H9 (cell line): ENCODE measurements around the gene INVS. TPM values are rescaled to one million over a fixed set of nuclear protein-coding genes. Genes with fewer than 3 reads are reported as not detected.

Source experiments
- DNase-seq: peaks from one replicate; pipeline ENCODE4 v3.0.0-alpha.2; 2017
- H2AFZ ChIP-seq: one replicate; pipeline ENCODE4 v1.6.1; 2013; ENCODE audit warnings: mild to moderate bottlenecking, low read length, control low read depth, moderate library complexity
- H2AK5ac ChIP-seq: 2 replicates; pipeline ENCODE4 v1.6.1; 2013; ENCODE audit warnings: low read length, control low read depth, mixed read lengths; ENCODE audit not compliant: insufficient read length
- H2BK120ac ChIP-seq: one replicate; pipeline ENCODE4 v1.6.1; 2013; ENCODE audit warnings: low read depth, mild to moderate bottlenecking, low read length, control low read depth, inconsistent platforms; ENCODE audit not compliant: poor library complexity, severe bottlenecking
- H2BK12ac ChIP-seq: 2 replicates; pipeline ENCODE4 v1.6.1; 2013; ENCODE audit warnings: low read length, control low read depth, mixed read lengths, low read depth; ENCODE audit not compliant: insufficient read length
- H2BK15ac ChIP-seq: 2 replicates; pipeline ENCODE4 v1.6.1; 2013; ENCODE audit warnings: low read depth, low read length, control low read depth
- H2BK20ac ChIP-seq: one replicate; pipeline ENCODE4 v1.6.1; 2013; ENCODE audit warnings: low read depth, mild to moderate bottlenecking, low read length, control low read depth, inconsistent platforms; ENCODE audit not compliant: poor library complexity, severe bottlenecking
- H2BK5ac ChIP-seq: 2 replicates; pipeline ENCODE4 v1.6.1; 2013; ENCODE audit warnings: low read length, control low read depth, mixed read lengths; ENCODE audit not compliant: insufficient read length
- H3K14ac ChIP-seq: 2 replicates; pipeline ENCODE4 v1.6.1; 2013; ENCODE audit warnings: low read length, control low read depth; ENCODE audit not compliant: insufficient read depth
- H3K18ac ChIP-seq: 2 replicates; pipeline ENCODE4 v1.6.1; 2013; ENCODE audit warnings: low read depth, mild to moderate bottlenecking, mixed read lengths, low read length, control low read depth; ENCODE audit not compliant: insufficient read length
- H3K23ac ChIP-seq: 2 replicates; pipeline ENCODE4 v1.6.1; 2013; ENCODE audit warnings: low read length, control low read depth, mixed read lengths, low read depth; ENCODE audit not compliant: insufficient read length
- H3K23me2 ChIP-seq: 2 replicates; pipeline ENCODE4 v1.6.1; 2013; ENCODE audit warnings: low read depth, mild to moderate bottlenecking, mixed read lengths, low read length, control low read depth; ENCODE audit not compliant: insufficient read length, poor library complexity, severe bottlenecking
- H3K27ac ChIP-seq: 2 replicates; pipeline ENCODE4 v1.5.1; 2013; ENCODE audit warnings: low read length, control low read depth, mixed read lengths, low read depth; ENCODE audit not compliant: insufficient read length
- H3K27me3 ChIP-seq: 2 replicates; pipeline ENCODE4 v1.6.1; 2013; ENCODE audit warnings: low read length, control low read depth, inconsistent platforms; ENCODE audit not compliant: insufficient read depth
- H3K4ac ChIP-seq: 2 replicates; pipeline ENCODE4 v1.6.1; 2013; ENCODE audit warnings: low read depth, mild to moderate bottlenecking, control low read depth, inconsistent platforms, low read length, moderate library complexity
- H3K4me1 ChIP-seq: 2 replicates; pipeline ENCODE4 v1.6.1; 2013; ENCODE audit warnings: low read length, control low read depth, inconsistent platforms; ENCODE audit not compliant: insufficient read depth
- H3K4me2 ChIP-seq: 2 replicates; pipeline ENCODE4 v1.6.1; 2013; ENCODE audit warnings: low read length, control low read depth, mixed read lengths; ENCODE audit not compliant: insufficient read length, insufficient read depth
- H3K56ac ChIP-seq: 2 replicates; pipeline ENCODE4 v1.6.1; 2013; ENCODE audit warnings: low read depth, mild to moderate bottlenecking, mixed read lengths, low read length, control low read depth; ENCODE audit not compliant: insufficient read length
- H3K79me1 ChIP-seq: 2 replicates; pipeline ENCODE4 v1.6.1; 2013; ENCODE audit warnings: low read depth, mild to moderate bottlenecking, moderate library complexity, low read length, control low read depth, inconsistent platforms; ENCODE audit not compliant: insufficient read depth, poor library complexity, severe bottlenecking
- H3K79me2 ChIP-seq: 2 replicates; pipeline ENCODE4 v1.6.1; 2013; ENCODE audit warnings: low read length, control low read depth, inconsistent platforms; ENCODE audit not compliant: insufficient read depth
- H3K9ac ChIP-seq: 2 replicates; pipeline ENCODE4 v1.6.1; 2013; ENCODE audit warnings: low read length, control low read depth, mixed read lengths; ENCODE audit not compliant: insufficient read length; ENCODE audit errors: extremely low read depth
- H3K9me3 ChIP-seq: one replicate; pipeline ENCODE4 v1.6.1; 2013; ENCODE audit warnings: low read depth, low read length, inconsistent platforms; ENCODE audit not compliant: control insufficient read depth
- H3T11ph ChIP-seq: one replicate; pipeline ENCODE4 v1.6.1; 2013; ENCODE audit warnings: mild to moderate bottlenecking, low read length, control low read depth, inconsistent platforms
- H4K20me1 ChIP-seq: one replicate; pipeline ENCODE4 v1.6.1; 2013; ENCODE audit not compliant: control insufficient read depth, insufficient read length, insufficient read depth
- H4K5ac ChIP-seq: 2 replicates; pipeline ENCODE4 v1.6.1; 2013; ENCODE audit warnings: low read depth, mild to moderate bottlenecking, mixed read lengths, low read length, control low read depth; ENCODE audit not compliant: insufficient read length
- H4K8ac ChIP-seq: replicated peaks from 2 replicates; pipeline ENCODE4 v1.6.1; 2013; ENCODE audit warnings: low read length, control low read depth, mixed read lengths, low read depth; ENCODE audit not compliant: insufficient read length
- H4K91ac ChIP-seq: 2 replicates; pipeline ENCODE4 v1.6.1; 2013; ENCODE audit warnings: low read depth, mild to moderate bottlenecking, moderate library complexity, mixed read lengths, low read length, control low read depth; ENCODE audit not compliant: insufficient read length
- H3K27ac Mint-ChIP-seq, 3 experiments: 2 replicates in 2 of 3; 3 replicates in 1 of 3; pipeline ENCODE4 v1.8.0; 2020 to 2021; ENCODE audit warnings: mixed read lengths in 3 of 3, mild to moderate bottlenecking in 1 of 3, moderate library complexity in 1 of 3
- H3K27me3 Mint-ChIP-seq: 2 replicates; pipeline ENCODE4 v1.8.0; 2021; ENCODE audit warnings: low read depth, mild to moderate bottlenecking, moderate library complexity, mixed read lengths
- H3K36me3 Mint-ChIP-seq, 3 experiments: 2 replicates in 2 of 3; 3 replicates in 1 of 3; pipeline ENCODE4 v1.8.0; 2020 to 2021; ENCODE audit warnings: low read depth in 3 of 3, mixed read lengths in 3 of 3; ENCODE audit not compliant: insufficient read depth in 1 of 3
- H3K4me1 Mint-ChIP-seq, 2 experiments: 2 replicates each; pipeline ENCODE4 v1.8.0; 2020; ENCODE audit warnings: mixed read lengths in 2 of 2
- H3K4me3 Mint-ChIP-seq, 2 experiments: 2 replicates in 1 of 2; 3 replicates in 1 of 2; pipeline ENCODE4 v1.8.0; 2020 to 2021; ENCODE audit warnings: mild to moderate bottlenecking in 2 of 2, mixed read lengths in 2 of 2, moderate library complexity in 1 of 2
- H3K9me3 Mint-ChIP-seq, 2 experiments: 2 replicates in 1 of 2; 3 replicates in 1 of 2; pipeline ENCODE4 v1.8.0; 2020; ENCODE audit warnings: mild to moderate bottlenecking in 2 of 2, mixed read lengths in 2 of 2, moderate library complexity in 1 of 2
- CTCF ChIP-seq: fragments of 200-600 bp; sonication (generic); conservative IDR thresholded peaks from 3 replicates; pipeline ENCODE4 v1.8.0; 2021; ENCODE audit warnings: antibody characterized with exemption, mild to moderate bottlenecking
- WGBS: extraction: QIAGEN DNeasy Blood & Tissue Kit; methylation state at CpG from one replicate; pipeline ENCODE4 v1.1.7; 2013; ENCODE audit warnings: missing lambda C conversion rate, low lambda C conversion rate, mixed read lengths; ENCODE audit not compliant: insufficient read length; ENCODE audit errors: extremely low coverage; 5-methylcytosine and 5-hydroxymethylcytosine counted together
- total RNA-seq: library from RNA; stranded (reverse); gene quantifications from 2 replicates; pipeline ENCODE4 v1.2.1, GENCODE V29; 2021

INVS gene
- total RNA-seq, 1 experiment from 2014 or later = 7.5 TPM

GRCh38 chr9:100220936-100221335, 121.9 kb downstream of the INVS start:
- no peak overlapping the region for H2AFZ ChIP-seq
- Mint-ChIP-seq H3K36me3 (no peaks in the 10 kb centered on the region), H3K27me3 (no peaks in the 10 kb centered on the region), H3K27ac (no peak overlapping the region), H3K4me3 (no peak overlapping the region), H3K4me1 (no peaks in the 10 kb centered on the region), H3K9me3 (no peaks in the 10 kb centered on the region)
- H2BK15ac ChIP-seq = no peak overlapping the region
- WGBS = no CpG with 5 or more reads among the region's 1 CpG
- no peak for TF ChIP-seq CTCF
- H3K9ac ChIP-seq = no peak overlapping the region
- no peaks in the 10 kb centered on the region for H3K23me2 ChIP-seq
- no peak overlapping the region for H3T11ph ChIP-seq
- no peak overlapping the region for H4K91ac ChIP-seq
- H3K79me1 ChIP-seq = no peaks in the 10 kb centered on the region
- H3K27me3 ChIP-seq = no peaks in the 10 kb centered on the region
- H3K9me3 ChIP-seq = no peaks in the 10 kb centered on the region
- no peak overlapping the region for H3K18ac ChIP-seq
- H3K23ac ChIP-seq = no peak overlapping the region
- no peaks in the 10 kb centered on the region for H3K4me1 ChIP-seq
- H4K8ac ChIP-seq = no peak overlapping the region
- no peak overlapping the region for H3K14ac ChIP-seq
- no peak overlapping the region for H3K4me2 ChIP-seq
- H2AK5ac ChIP-seq = no peak overlapping the region
- no peak overlapping the region for H3K56ac ChIP-seq
- H2BK5ac ChIP-seq = no peak overlapping the region
- no peak overlapping the region for H2BK20ac ChIP-seq
- no peak for DNase-seq
- no peak overlapping the region for H4K5ac ChIP-seq
- no peak overlapping the region for H2BK12ac ChIP-seq
- no peaks in the 10 kb centered on the region for H4K20me1 ChIP-seq
- no peak overlapping the region for H3K4ac ChIP-seq
- H3K27ac ChIP-seq = no peak overlapping the region
- no peaks in the 10 kb centered on the region for H3K79me2 ChIP-seq
- no peak overlapping the region for H2BK120ac ChIP-seq
